A549 (cell line): ENCODE results near the gene CTNND1. TPM values are rescaled to one million over a fixed set of nuclear protein-coding genes. Genes with fewer than 3 reads are reported as not detected.

Experiments used
- ATAC-seq, 2 experiments: fragments of 200-7000 bp in 1 of 2; fragments of >200 bp in 1 of 2; cut with Nextera tagmentation in 1 of 2; cut with Tn5 transposase in 1 of 2; 3 replicates each; pipeline versions ENCODE4 v1.8.0 to v1.9.1; 2018 to 2020; ENCODE audit warnings: mild to moderate bottlenecking in 1 of 2, moderate library complexity in 1 of 2
- CTCF ChIA-PET: fragments of 300-600 bp; sonication (Branson Sonifier 250); formaldehyde crosslinking; extraction: SDS; loops from one replicate; lab custom pipeline; 2021; ENCODE audit warnings: antibody characterized with exemption, inconsistent platforms; lab: Yijun Ruan, JAX
- POLR2A ChIA-PET: fragments of 350-600 bp; formaldehyde crosslinking; extraction: SDS; loops from one replicate; lab custom pipeline; 2021; ENCODE audit warnings: antibody characterized with exemption, inconsistent platforms; lab: Yijun Ruan, JAX
- DNase-seq, 2 experiments: peaks; one replicate each; pipeline versions ENCODE4 v3.0.0 to v3.0.0-alpha.2; 2011 to 2016; ENCODE audit warnings: low read depth in 1 of 2, low spot score in 1 of 2
- FAIRE-seq: peaks from 2 replicates; lab custom pipeline; 2011; peaks lifted over from hg19 to GRCh38; lab: Jason Lieb, UNC
- H3K27ac ChIP-seq, 2 experiments: fragments of >200 bp; sonication (Bioruptor Twin); formaldehyde crosslinking; 3 replicates each; pipeline ENCODE4 v1.5.1; 2016 to 2017
- H3K4me1 ChIP-seq: fragments of >200 bp; sonication (Bioruptor Twin); formaldehyde crosslinking; 3 replicates; pipeline ENCODE4 v1.6.1; 2016
- H3K4me2 ChIP-seq: fragments of >200 bp; sonication (Bioruptor Twin); formaldehyde crosslinking; 3 replicates; pipeline ENCODE4 v1.6.1; 2016
- H3K4me3 ChIP-seq: fragments of >200 bp; sonication (Bioruptor Twin); formaldehyde crosslinking; 3 replicates; pipeline ENCODE4 v1.5.1; 2016
- H3K9me3 ChIP-seq: fragments of >200 bp; sonication (Bioruptor Twin); formaldehyde crosslinking; 3 replicates; pipeline ENCODE4 v1.6.1; 2016
- ATOH8 ChIP-seq: fragments of 250-450 bp; sonication (Bioruptor Pico); IDR thresholded peaks from 2 replicates; pipeline ENCODE4 v1.5.0; 2020; ENCODE audit warnings: low read depth, mild to moderate bottlenecking, moderate library complexity
- CEBPB ChIP-seq, 2 experiments: fragments of >200 bp in 1 of 2; sonication (Bioruptor Twin) in 1 of 2; formaldehyde crosslinking in 1 of 2; IDR thresholded peaks; 2 replicates each; pipeline ENCODE4 v1.6.1; 2012 to 2016
- CTCF ChIP-seq: fragments of >200 bp; sonication (Bioruptor Twin); formaldehyde crosslinking; IDR thresholded peaks from 3 replicates; pipeline ENCODE4 v1.5.1; 2016
- E2F6 ChIP-seq: IDR thresholded peaks from 2 replicates; pipeline ENCODE4 v1.6.1; 2012; ENCODE audit warnings: low read depth, borderline replicate concordance
- EP300 ChIP-seq, 2 experiments: fragments of >200 bp; sonication (Bioruptor Twin); formaldehyde crosslinking; IDR thresholded peaks; 2 replicates in 1 of 2; 3 replicates in 1 of 2; pipeline ENCODE4 v1.6.1; 2016 to 2017
- ESRRA ChIP-seq: fragments of 150-350 bp; IDR thresholded peaks from 2 replicates; pipeline ENCODE4 v1.6.1; 2014; ENCODE audit warnings: mild to moderate bottlenecking, low read length, borderline replicate concordance
- FOXS1 ChIP-seq: fragments of 250-450 bp; sonication (Bioruptor Pico); IDR thresholded peaks from 2 replicates; pipeline ENCODE4 v1.5.0; 2020; ENCODE audit warnings: mild to moderate bottlenecking, moderate library complexity
- GATA3 ChIP-seq: IDR thresholded peaks from 2 replicates; pipeline ENCODE4 v1.6.1; 2012; ENCODE audit warnings: borderline replicate concordance
- HDAC2 ChIP-seq: fragments of 200-600 bp; sonication (generic); IDR thresholded peaks from 2 replicates; pipeline ENCODE4 v1.6.1; 2016
- HES2 ChIP-seq: fragments of >200 bp; sonication (Bioruptor Twin); formaldehyde crosslinking; IDR thresholded peaks from 2 replicates; pipeline ENCODE4 v1.6.1; 2016
- HEYL ChIP-seq: fragments of 250-450 bp; sonication (Bioruptor Pico); IDR thresholded peaks from 2 replicates; pipeline ENCODE4 v1.8.0; 2021; ENCODE audit warnings: mild to moderate bottlenecking, moderate library complexity
- HOXB13 ChIP-seq: fragments of 250-450 bp; sonication (Bioruptor Pico); IDR thresholded peaks from 2 replicates; pipeline ENCODE4 v1.5.0; 2020; ENCODE audit warnings: low read depth, mild to moderate bottlenecking, moderate library complexity
- JUN ChIP-seq, 2 experiments: fragments of >200 bp; sonication (Bioruptor Twin); formaldehyde crosslinking; IDR thresholded peaks; 2 replicates in 1 of 2; 3 replicates in 1 of 2; pipeline ENCODE4 v1.6.1; 2016 to 2017
- JUNB ChIP-seq: fragments of >200 bp; sonication (Bioruptor Twin); formaldehyde crosslinking; IDR thresholded peaks from 2 replicates; pipeline ENCODE4 v1.6.1; 2016
- KDM5A ChIP-seq: fragments of 200-600 bp; sonication (generic); IDR thresholded peaks from 2 replicates; pipeline ENCODE4 v1.6.1; 2016; ENCODE audit warnings: antibody characterized with exemption, mild to moderate bottlenecking
- MAFK ChIP-seq: fragments of 450-650 bp; IDR thresholded peaks from 2 replicates; pipeline ENCODE4 v1.6.1; 2014; ENCODE audit not compliant: partially characterized antibody
- MAX ChIP-seq: IDR thresholded peaks from 2 replicates; pipeline ENCODE4 v1.6.1; 2012
- MYC ChIP-seq: IDR thresholded peaks from 2 replicates; pipeline ENCODE4 v1.6.1; 2012; ENCODE audit warnings: mild to moderate bottlenecking, inconsistent platforms, low read length, improper control_type of control experiment, borderline replicate concordance
- NFE2L2 ChIP-seq: fragments of 150-350 bp; conservative IDR thresholded peaks from 2 replicates; pipeline ENCODE4 v1.6.1; 2014; ENCODE audit warnings: low read length
- NPAS2 ChIP-seq: fragments of 250-450 bp; sonication (Bioruptor Pico); IDR thresholded peaks from 2 replicates; pipeline ENCODE4 v1.8.0; 2022; ENCODE audit warnings: mild to moderate bottlenecking, moderate library complexity, borderline replicate concordance
- PHF8 ChIP-seq: fragments of 200-600 bp; sonication (generic); IDR thresholded peaks from 2 replicates; pipeline ENCODE4 v1.6.1; 2016; ENCODE audit warnings: low read depth, mild to moderate bottlenecking, antibody characterized with exemption, moderate library complexity, borderline replicate concordance
- RCOR1 ChIP-seq: fragments of 150-350 bp; IDR thresholded peaks from 2 replicates; pipeline ENCODE4 v1.6.1; 2014; ENCODE audit warnings: antibody characterized with exemption, low read length, low read depth
- REST ChIP-seq: fragments of 200-600 bp; sonication (generic); IDR thresholded peaks from 2 replicates; pipeline ENCODE4 v1.6.1; 2016; ENCODE audit warnings: antibody characterized with exemption, mild to moderate bottlenecking, moderate library complexity
- RFX5 ChIP-seq: fragments of 450-650 bp; IDR thresholded peaks from 2 replicates; pipeline ENCODE4 v1.7.1; 2014; ENCODE audit warnings: antibody characterized with exemption, mild to moderate bottlenecking, moderate library complexity
- USF2 ChIP-seq: fragments of 450-650 bp; IDR thresholded peaks from 2 replicates; pipeline ENCODE4 v1.6.1; 2014; ENCODE audit warnings: antibody characterized with exemption
- ZSCAN20 ChIP-seq: fragments of 250-450 bp; sonication (Bioruptor Pico); IDR thresholded peaks from 2 replicates; pipeline ENCODE4 v1.8.0; 2022; ENCODE audit warnings: mild to moderate bottlenecking, moderate library complexity
- WGBS: methylation state at CpG from one replicate; pipeline ENCODE4 v1.1.6; 2017; ENCODE audit errors: missing lambda C conversion rate; 5-methylcytosine and 5-hydroxymethylcytosine counted together
- polyA plus RNA-seq, 4 experiments: library from polyadenylated mRNA; depleted of rRNA in 3 of 4; stranded (reverse); fragments of >200 nt; fragmentation: RNase III in 1 of 4; extraction: RNeasy Plus Mini Kit Qiagen cat#74134 plus additional on column Dnase treatment in 1 of 4; gene quantifications; 2 replicates in 3 of 4; 3 replicates in 1 of 4; pipeline ENCODE4 v1.2.3, GENCODE V29; 2011 to 2017

Gene CTNND1
- polyA plus RNA-seq, 2 of the 4 experiments (the other 2 are of a cell fraction), result 72.8 to 146 TPM

- FAIRE-seq, result no peak
- ATAC-seq, result no peak
- H3K27ac ChIP-seq, result no peak overlapping the region
- POLR2A ChIA-PET, result no interaction called here
- TF ChIP-seq PHF8, result no peak
- no peak for TF ChIP-seq JUNB
- TF ChIP-seq HDAC2, result no peak
- TF ChIP-seq FOXS1, result no peak
- TF ChIP-seq HEYL (CRISPR knock-in tag), result no peak
- TF ChIP-seq NFE2L2, result no peak
- no peak for TF ChIP-seq NPAS2 (CRISPR knock-in tag)
- no peak for TF ChIP-seq ATOH8
- TF ChIP-seq CEBPB (IDR thresholded peaks at IDR 0.05), result no peak
- no peak for TF ChIP-seq HOXB13 (CRISPR knock-in tag)
- no peak for TF ChIP-seq HES2
- no peak for TF ChIP-seq ZSCAN20 (CRISPR knock-in tag)
- TF ChIP-seq RFX5, result no peak
- TF ChIP-seq ESRRA, result no peak
- no peak for TF ChIP-seq JUN (IDR thresholded peaks at IDR 0.05)
- TF ChIP-seq USF2, result no peak
- no peak for TF ChIP-seq KDM5A
- no peak for TF ChIP-seq E2F6
- TF ChIP-seq, all 56 proteins: peak for 0
- H3K4me1 ChIP-seq, result no peaks in the 10 kb centered on the region
- H3K4me3 ChIP-seq, result no peak overlapping the region
- no peak overlapping the region for H3K4me2 ChIP-seq
- no peaks in the 10 kb centered on the region for H3K9me3 ChIP-seq
- 94% methylated on average over 6 of the region's 6 CpGs for WGBS
- DNase-seq, result no peak
- CTCF ChIA-PET, result interaction anchor here (4.9 kb wide), 1 partner anchor 12 kb away, joined by 38 read pairs; no protein-coding TSS in a partner anchor
Observed at GRCh38 chr11:57812634-57813033, 51.0 kb downstream of the CTNND1 start.

- no peak overlapping the region for H3K4me2 ChIP-seq
- FAIRE-seq (no peak), ATAC-seq (no peak)
- H3K9me3 ChIP-seq, result no peaks in the 10 kb centered on the region
- POLR2A ChIA-PET, result no interaction called here
- H3K4me1 ChIP-seq, result no peaks in the 10 kb centered on the region
- WGBS, result 82% methylated on average over 2 of the region's 2 CpGs
- CTCF ChIA-PET, result interaction anchor here (5.3 kb wide), 1 partner anchor 14 kb away, joined by 34 read pairs; no protein-coding TSS in a partner anchor
- no peak overlapping the region for H3K4me3 ChIP-seq
- H3K27ac ChIP-seq, result no peak overlapping the region
- TF ChIP-seq MAFK (no peak), MYC (no peak), GATA3 (no peak), RFX5 (no peak), MAX (no peak), HDAC2 (no peak), RCOR1 (no peak), HEYL (CRISPR knock-in tag) (no peak), E2F6 (no peak), EP300 (IDR thresholded peaks at IDR 0.05) (no peak), CTCF (no peak), REST (no peak)
- TF ChIP-seq, all 56 proteins: peak for 0
- DNase-seq, result no peak
Observed at GRCh38 chr11:57815476-57815875, 53.9 kb downstream of the CTNND1 start.
